GM21515 (cell line): ENCODE data around the gene CCDC9B.

ENCODE experiments used
- ATAC-seq: cut with Tn5 transposase; IDR thresholded peaks from one replicate; pipeline ENCODE4 v1.9.1; 2021; ENCODE audit not compliant: unreplicated experiment

Gene CCDC9B

GRCh38 chr15:40331637-40332036, 9.1 kb downstream of the CCDC9B start:
- ATAC-seq: no peak

- no peak for ATAC-seq
Observed at GRCh38 chr15:40331026-40331425, 9.7 kb downstream of the CCDC9B start.

GRCh38 chr15:40330368-40330836, 10.3 kb downstream of the CCDC9B start:
- no peak for ATAC-seq

- ATAC-seq: no peak
Observed at GRCh38 chr15:40329804-40330203, 10.9 kb downstream of the CCDC9B start.

- no peak for ATAC-seq
Observed at GRCh38 chr15:40328751-40329150, 12.0 kb downstream of the CCDC9B start.

- ATAC-seq: no peak
Observed at GRCh38 chr15:40328176-40328575, 12.6 kb downstream of the CCDC9B start.

GRCh38 chr15:40327457-40327856, 13.3 kb downstream of the CCDC9B start:
- ATAC-seq: no peak

GRCh38 chr15:40325700-40326099, 15.0 kb downstream of the CCDC9B start:
- ATAC-seq: no peak

GRCh38 chr15:40325188-40325587, 15.6 kb downstream of the CCDC9B start:
- no peak for ATAC-seq

- peak; percentile 2 for ATAC-seq
Observed at GRCh38 chr15:40323953-40324937, 16.5 kb downstream of the CCDC9B start.

- peak; percentile 86 for ATAC-seq
Observed at GRCh38 chr15:40323239-40323952, 17.3 kb downstream of the CCDC9B start, which contains the start of gene INAFM2. INAFM2 (plus strand) TSS chr15:40323692; CDS start chr15:40324056, 364 bp downstream.

GRCh38 chr15:40322531-40323238, 18.1 kb downstream of the CCDC9B start:
- ATAC-seq: no peak

GRCh38 chr15:40320931-40321371, 19.8 kb downstream of the CCDC9B start:
- no peak for ATAC-seq

GRCh38 chr15:40320409-40320808, 20.3 kb downstream of the CCDC9B start:
- no peak for ATAC-seq

GRCh38 chr15:40317580-40317979, 23.2 kb downstream of the CCDC9B start:
- ATAC-seq: no peak

GRCh38 chr15:40316931-40317330, 23.8 kb downstream of the CCDC9B start:
- no peak for ATAC-seq

GRCh38 chr15:40314723-40315276, 25.9 kb downstream of the CCDC9B start:
- no peak for ATAC-seq

- no peak for ATAC-seq
Observed at GRCh38 chr15:40313531-40314398, 27.0 kb downstream of the CCDC9B start.

GRCh38 chr15:40312370-40313158, 28.2 kb downstream of the CCDC9B start:
- ATAC-seq: no peak
